GM18498 (cell line): Measurements from ENCODE around the gene CYB5RL.
A peak's percentile ranks its signal among the peaks of the same experiment; 100 is the strongest.
"Not testable (repeated sequence)": the region's sequence is repeated elsewhere in the genome, so short reads cannot be mapped to it uniquely, and the experiment has no call there.

Experiments used
- ATAC-seq: cut with Tn5 transposase; IDR thresholded peaks from one replicate; pipeline ENCODE4 v1.9.1; 2021; ENCODE audit warnings: mild to moderate bottlenecking, moderate library complexity; ENCODE audit not compliant: unreplicated experiment

Gene CYB5RL

DNA sequence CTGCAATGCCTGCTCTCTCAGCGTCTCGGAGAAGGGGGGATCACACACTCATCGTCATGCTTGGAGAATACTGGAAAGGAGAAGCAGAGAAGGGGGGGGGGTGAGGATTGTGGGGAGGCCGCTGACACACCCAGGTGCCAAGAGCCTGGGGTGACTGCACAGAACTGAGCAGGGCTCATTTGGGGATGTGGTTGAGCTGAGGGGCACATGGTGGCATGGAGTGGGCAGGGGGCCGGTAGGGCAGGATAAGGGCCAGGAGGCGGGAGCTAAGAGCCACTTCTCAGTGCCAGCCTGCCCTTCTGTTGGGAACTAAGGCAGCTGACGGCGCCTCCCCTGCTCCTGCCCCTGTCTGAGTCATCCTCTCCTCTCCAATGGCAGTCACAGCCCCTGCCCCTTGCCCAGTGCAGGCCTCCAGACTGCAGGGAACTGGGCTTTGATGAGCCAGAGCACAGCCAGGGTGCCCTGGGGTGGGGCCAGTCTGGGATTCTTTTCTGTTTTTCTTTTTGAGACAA lies 27.3 kb upstream of the CYB5RL start:
- ATAC-seq = no peak

DNA sequence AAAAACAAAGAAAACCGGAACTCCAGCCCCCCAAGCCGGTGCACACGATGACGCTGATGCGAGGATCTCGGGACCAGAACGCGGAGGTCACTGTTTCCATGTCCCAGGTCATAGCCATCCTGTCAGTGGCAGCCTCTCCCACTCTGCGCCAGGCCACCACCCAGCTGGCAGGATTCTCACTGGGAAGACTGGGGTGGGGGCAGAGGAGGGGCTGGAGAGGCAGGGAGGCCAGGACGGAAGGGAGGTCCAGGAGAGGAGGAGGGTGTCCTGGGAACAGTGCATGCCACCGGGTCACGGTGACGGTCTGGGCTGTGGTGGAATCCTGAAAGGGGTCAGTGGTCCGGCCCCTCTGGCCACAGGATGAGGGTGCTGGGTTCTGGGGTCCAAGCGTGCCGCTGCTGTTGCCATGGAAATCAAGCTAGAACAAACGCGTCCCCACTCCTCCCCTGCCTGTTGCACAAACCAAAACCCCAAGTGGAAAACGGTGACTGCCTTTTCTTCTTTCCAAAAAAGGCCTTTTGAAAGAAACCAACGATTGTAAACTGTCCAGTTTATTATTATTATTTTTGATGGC lies 26.2 kb upstream of the CYB5RL start:
- no peak for ATAC-seq

DNA sequence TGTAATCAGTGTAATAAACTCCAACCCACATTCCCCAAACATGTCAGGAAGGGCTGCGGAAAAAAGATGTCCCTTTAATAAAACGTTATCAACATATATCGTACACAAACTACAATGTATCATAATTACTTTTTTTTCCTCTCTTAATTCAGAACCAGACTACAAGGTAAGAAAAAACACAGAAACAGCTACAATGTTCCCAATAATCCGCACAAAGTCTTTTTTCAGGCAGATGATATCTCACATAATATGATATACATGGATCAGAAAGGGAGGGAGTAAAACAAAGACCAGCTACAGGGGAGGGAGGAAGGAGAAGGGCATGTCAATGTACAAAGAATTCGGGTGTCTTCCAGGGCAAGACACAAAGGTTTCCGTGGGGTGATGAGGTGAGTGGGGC lies 25.5 kb upstream of the CYB5RL start:
- ATAC-seq = no peak

DNA sequence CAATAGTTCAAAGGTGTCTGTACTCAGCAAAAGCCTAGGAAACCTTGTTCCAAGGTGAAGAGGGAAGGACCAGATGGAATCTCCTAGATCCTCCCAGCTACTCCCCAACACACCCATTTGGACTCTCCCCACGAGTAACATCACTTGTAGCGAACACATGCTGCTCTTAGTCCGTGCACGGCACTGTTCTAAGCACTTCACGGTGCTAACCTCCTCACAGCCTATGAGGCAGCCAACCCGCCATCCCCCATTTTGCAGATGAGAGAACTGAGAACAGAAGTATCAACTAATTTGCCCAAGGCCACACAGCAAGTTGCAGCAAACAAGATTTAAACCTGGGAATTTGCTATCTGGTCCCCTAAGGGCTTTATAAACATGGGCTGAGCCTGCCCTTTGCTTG lies 24.4 kb upstream of the CYB5RL start:
- ATAC-seq = no peak

DNA sequence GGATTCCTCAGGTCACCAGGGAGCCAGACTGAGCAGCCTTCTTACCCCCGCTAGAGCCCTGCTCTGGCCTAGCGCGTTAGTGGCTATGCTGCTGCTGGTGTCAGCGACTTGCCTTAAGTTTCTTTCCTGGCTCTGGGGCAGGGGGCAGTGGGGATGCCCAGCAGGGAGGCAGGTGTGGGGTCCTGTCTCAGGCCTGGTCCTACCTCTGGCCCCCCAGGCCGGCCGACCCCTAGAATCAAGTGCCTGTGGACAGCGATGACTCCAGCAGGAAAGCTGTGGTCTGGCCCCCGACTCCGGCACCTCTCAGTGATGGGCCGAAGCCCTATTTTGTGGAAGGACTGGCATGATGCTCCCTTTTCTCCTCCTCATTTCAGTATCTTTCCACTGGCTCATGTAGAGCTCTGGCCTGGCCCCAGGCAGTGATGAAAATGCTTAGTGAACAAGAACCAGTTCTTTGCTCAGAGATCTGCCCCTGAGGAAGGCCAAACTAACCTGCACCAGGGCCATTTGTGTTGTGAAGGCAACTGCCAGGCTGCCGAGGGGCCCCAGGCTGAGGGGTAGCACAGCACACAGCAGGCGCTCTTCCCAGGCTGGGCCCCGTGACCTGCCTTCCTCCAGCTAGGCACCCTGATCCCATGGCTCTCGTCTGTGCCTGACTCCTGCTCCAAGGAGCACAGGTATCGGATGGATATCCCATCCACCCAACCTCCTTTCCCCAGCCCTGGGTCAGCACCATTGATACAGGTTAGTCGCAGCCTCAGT lies 23.8 kb upstream of the CYB5RL start:
- ATAC-seq = no peak

DNA sequence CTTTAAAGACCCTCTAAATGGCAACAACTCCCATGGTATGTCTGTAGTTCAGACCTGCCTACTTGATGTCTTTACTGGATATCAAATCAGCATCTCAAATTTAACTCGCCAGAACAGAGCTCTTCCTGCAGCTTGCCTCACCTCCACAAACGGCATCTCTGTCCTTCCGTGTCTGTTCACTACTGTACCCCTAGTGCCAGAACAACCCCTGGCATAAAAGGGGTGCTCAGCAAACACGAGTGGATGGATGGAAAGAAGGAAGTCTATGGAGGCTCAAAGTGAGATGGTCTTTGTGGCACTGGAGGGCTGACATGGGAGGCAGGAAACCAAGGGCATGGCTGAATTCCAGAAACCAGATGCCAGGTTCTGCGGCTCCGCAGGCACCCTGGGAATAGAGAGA lies 22.9 kb upstream of the CYB5RL start:
- no peak for ATAC-seq

DNA sequence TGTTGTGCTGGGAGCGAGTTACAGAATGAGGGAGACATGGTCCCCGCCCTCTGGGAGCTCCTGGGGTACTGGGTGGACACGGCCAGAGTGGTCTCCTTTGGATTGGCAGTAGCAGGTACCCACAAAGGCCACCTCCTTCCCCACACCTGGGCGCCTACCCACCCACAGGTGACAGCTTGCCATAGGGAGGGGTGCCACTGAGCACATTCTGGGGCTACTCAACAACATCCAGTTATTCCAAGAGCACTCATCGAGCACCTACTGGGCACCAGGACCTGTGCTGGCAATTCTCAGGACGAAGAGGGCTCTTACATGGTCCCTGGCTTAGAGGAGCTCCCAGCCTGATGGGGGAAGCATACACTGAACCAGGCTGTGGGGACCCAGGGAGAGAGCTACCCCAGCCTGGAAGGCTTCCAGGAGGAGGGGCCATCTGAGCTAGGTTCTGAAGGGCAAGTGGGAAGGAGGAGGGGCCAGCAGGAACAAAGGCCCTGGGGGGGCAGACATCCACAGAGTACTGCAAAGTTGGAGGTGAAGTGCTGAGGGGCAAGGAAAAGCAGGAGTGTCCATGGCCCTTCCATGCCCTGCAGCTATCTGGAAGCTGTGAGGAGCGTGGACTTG lies 22.1 kb upstream of the CYB5RL start:
- ATAC-seq = no peak

DNA sequence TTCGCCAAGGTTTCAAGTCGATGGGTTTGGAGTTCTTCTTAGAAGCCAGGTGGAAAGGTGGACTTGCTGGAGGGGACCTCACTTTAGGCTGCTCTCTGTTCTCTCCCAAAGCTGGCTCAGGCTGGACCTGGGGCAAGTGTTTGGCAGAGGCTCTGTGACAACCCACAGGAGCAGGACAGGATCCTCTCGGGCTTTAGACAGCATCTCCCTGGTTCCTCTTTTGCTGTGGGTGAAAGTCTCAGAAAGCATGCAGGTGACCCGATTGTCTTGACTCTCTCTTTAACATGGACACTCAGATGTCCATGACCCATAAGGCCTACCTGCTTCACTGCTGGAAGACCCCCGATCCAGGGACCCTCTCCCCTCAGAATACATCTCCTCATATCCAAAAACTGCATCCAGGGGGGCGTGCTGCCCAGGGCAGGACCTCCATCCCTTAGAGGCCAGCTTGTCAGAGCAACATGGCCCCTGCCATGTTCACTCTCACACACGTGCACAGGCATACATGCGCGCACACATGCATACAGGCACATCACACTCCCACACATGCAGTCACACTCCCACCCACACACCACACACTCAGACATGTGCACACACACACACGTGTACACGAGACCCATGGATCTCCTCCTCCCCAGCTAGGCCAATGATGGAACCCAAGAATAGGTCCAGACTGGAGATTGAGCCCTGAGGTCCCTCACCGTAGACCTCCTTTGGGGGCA lies 21.4 kb upstream of the CYB5RL start:
- ATAC-seq = no peak

DNA sequence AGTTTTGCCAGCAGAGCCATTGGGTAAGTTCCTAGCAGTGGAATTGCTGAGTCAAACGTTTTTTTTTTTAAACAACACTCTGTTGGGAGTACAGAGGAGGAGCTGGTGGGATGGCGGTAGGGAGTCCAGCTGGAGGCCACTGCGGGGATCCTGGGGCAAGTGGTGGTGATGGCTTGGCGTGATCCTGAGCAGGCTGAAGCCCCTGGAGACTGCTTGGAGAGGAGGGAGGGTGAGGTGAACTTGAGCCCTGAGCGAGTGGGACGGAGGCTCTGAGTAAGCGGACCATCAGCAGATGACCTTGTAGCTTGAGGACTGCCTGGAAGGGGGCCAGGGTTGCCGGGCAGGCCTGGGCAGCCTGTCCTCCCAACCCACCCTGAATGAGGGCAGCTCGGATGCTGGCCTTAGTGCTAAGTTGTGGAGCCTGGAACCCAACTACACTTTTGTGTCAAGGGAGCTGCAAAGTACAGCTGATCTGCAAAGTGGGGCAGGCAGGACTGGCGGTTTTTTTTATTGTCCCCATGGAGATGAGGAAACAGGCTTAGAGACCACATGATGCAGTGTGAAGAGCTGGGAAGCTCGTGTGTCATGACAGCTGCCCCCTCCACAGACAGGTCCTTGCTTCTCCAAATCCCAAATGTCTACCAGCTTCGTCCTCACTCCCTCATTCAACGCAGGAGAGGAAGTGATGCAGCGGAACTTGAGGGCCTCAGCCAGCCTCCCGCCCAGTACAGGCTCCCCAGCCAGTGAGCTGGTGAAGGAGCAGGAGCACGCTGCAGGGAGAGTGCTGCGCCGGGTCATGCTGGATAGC lies 20.4 kb upstream of the CYB5RL start:
- ATAC-seq = no peak

DNA sequence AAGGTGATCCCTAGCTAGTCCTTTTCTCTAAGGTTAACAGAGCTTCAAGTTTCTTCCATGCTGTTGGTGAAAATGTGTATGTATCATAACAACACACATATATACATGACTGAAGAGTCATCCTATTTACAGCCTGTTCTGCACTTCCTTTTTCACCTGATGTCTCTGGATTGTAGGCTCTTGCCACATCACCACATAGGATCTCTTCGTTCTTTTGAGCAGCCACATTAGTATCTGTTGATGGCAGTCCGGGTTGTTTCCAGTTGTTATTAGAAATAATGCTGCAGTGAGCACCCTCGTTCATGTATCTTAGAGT lies 19.8 kb upstream of the CYB5RL start:
- no peak for ATAC-seq

DNA sequence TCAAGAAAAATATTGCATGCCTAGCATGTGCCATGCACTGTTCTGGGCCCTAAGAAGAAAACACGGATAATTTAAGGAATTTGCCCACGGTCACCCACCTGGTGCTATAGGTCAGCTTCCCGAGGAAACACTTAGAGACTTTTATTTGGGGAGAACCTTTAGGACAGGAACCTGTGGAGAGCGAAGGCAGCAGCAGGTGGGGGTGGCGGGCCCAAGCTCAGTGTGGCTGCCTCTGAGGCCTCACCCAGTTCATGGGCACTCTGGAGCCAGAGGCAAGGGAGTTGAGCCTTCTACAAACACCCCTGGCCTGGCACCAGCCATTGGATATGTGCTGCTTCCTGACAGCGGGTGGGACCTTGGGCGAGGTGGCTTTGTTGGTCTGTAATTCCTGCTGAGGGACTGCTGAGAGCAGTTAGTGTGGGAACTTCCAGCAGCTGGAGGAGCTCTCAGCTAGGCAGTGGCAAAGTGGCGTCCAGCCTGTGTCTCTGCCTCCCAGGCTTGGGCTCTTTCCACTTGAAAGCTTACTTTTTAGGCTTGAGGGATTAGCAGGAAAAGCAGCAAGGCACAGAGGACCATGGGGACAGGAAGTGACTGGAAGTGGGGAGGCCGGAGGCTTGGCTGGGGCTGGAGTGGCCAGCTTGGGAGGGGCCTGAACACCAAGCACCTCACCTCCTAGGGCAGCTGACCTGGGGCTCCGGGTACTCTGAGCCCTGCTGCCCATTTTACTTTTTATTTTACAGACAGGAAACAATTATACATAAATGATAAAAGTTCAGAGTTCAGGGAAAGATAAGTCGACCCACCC lies 19.3 kb upstream of the CYB5RL start:
- ATAC-seq = no peak

DNA sequence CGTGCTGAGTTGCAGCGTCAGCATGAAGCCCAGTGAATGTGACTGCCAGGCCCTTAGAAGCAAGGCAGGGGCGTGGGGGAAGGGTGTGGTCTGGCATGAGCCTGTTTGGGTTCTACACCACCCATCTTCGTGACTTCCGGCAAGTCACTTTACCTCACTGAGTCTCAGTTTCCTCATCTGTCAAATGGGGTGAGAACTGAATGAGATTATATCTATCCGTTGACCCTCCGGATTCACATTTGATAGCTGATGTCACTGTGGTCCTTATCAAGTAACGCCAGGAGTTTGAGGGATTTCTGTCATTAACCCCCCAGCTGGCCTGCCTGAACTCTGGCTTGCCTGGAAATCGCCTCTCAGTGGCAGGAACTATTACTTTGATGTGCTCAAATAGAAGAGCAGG lies 15.7 kb upstream of the CYB5RL start:
- no peak for ATAC-seq

DNA sequence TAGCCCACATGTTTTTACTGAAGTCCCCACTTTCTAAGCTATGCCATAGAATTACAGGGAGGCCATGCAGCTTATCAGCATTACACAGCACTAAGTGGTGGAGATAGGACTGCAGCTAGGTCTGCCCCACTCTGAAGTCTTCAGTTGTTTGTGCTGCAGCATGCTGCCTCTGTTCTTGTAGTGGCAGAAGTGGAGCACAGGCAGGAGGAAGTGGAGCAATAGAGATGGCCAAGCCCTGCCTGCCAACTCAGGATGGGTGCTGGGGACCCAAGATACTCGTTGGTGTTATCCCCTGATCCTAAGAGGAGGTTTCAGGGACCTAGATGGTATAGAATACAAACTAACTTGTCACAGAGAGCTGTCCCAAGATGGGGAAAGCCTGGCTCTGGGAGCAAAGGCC lies 13.0 kb upstream of the CYB5RL start:
- ATAC-seq = no peak

DNA sequence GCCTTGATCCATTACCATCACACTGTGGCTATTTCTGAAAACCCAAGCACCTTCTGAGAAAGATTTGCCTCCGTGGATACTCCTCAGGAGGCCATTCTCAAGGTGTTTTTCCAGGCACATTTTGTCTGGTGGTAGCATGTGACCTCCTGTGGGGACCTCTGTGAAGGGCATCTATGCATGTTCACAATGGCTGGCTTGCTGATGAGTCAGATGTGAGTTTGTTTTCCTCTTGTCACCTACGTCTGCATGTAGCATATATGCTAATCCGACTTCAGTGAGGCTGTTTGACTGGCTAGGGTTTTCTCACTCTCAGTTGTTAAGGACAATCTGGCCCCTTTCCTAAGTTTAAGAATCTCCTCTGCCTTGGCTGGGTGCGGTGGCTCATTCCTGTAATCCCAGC lies 8.1 kb upstream of the CYB5RL start:
- not testable (repeated sequence) for ATAC-seq

DNA sequence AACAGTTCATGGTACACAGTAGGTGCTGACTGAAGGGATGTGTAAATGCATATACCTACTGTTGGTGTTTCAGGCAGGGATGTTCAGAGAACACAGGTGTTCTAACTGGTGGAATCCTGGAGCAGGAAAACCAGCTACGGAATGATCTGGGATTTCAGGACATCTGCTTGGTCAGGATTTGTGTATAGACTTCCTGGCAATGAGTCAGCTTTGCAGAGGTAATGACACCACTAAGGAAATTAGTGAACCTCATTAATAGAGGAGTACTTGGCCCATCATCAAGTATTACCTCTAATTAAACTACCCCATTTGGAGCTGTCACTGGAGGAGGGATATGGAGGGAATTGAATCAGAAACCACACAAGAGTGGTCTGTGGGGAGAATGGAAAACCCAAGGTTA lies 7.5 kb upstream of the CYB5RL start:
- ATAC-seq = no peak

DNA sequence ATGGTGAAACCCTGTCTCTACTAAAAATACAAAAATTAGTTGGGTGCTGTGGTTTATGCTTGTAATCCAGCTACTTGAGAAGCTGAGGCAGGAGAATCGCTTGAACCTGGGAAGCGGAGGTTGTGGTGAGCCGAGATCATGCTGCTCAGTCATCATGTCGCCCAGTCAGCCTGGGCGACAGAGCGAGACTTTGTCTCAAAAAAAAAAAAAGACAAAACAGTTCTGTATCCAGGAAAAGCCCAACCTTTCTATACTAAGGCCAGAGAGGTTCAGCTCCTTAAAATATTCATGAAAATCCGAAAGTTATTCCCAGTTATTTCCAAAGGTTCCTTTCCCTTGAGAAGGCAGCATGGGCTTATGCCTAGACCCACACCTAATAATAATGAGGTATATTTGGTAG lies 4.4 kb upstream of the CYB5RL start:
- ATAC-seq = no peak

DNA sequence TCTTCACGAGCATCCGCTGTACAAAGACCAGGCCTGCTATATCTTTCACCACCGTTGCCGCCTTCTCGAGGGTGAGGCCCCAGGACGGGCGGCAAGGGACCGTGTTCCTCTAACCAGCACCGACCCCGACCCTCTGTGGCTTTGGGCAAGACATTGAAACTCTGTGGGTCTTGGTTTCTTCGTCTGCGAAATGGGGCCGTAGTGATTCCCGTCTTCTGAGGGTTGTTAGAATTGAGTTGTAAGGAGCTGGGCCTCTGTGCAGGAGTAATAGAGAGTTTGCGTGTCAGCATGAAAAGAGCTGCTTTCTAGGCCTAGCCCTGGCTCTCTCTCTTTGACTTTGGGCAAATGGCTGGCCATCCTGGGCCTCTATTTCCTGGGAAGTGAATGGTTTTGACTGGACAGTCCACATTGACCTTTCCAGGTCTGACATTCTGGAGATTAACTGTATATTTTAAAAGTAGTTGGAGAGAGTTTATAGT lies 728 bp upstream of the CYB5RL start:
- ATAC-seq = peak; percentile 13

DNA sequence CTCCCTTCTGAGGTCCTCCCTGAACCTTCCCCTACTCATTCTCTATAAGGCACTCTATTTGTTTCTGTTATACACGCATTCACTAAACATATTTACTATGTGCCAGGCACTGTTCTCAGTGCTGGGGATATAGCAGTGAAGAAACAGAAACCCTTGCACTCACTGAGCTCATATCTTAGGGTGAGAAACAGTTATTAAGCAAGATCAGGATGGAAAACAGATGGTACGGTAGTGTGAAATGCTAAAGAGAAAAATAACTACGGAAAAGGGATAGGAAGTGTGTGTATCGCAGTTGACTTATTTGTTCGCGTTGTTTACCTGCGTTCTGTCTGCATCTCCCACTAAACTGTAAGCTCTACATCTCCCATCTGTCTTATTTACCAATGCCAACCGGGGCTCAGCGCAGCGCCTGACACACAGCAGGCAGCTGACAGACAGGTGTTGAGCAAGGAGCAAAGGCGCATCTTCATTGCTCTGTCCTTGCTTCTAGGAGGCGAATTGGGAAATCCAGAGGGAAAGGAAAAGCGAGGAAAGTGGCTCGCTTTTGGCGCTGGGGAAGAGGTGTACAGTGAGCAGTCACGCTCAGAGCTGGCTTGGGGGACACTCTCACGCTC lies 572 bp downstream of the CYB5RL start:
- ATAC-seq = peak; percentile 3

DNA sequence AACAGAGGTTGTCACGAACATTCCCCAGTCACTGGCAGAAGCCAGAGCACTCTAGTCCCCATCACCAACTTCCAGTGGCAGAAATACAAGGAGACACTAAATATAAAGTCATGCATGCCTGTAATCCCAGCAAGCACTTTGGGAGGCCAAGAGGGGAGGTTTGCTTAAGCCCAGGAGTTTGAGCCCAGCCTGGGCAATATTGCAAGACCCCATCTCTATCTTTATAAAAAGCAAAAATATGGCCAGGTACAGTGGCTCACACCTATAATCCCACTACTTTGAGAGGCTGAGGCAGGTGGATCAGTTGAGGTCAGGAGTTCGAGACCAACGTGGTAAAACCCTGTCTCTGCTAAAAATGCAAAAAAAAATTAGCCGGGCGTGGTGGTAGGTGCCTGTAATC lies 6.4 kb downstream of the CYB5RL start:
- ATAC-seq = no peak

DNA sequence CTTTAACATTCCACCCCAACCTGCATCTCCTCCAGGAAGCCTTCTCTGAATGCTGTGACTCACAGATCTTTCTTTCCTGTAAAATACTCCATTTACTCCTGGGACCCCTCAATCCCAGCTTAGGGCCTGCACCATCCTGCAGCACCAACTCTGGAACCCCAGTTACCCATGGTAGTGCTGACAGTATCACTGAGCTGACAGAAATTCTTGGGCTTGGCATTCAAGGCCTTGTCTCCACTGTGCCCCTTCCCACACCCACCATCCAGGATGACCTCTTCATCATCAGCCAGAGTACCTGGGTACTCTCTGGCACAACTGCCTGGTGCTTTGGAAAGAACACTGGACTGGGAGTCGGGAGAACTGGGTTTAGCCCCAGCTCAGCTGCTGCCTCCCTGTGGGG lies 8.3 kb downstream of the CYB5RL start:
- no peak for ATAC-seq
